ENCODE measurements around the gene TLDC2. TPM values are rescaled to one million over a fixed set of nuclear protein-coding genes. Genes with fewer than 3 reads are reported as not detected.
"Not testable (repeated sequence)": the region's sequence is repeated elsewhere in the genome, so short reads cannot be mapped to it uniquely, and the experiment has no call there.

The TLDC2 gene
- total and polyA plus RNA-seq, 11 donors = 0.15 TPM; not detected in 10

DNA sequence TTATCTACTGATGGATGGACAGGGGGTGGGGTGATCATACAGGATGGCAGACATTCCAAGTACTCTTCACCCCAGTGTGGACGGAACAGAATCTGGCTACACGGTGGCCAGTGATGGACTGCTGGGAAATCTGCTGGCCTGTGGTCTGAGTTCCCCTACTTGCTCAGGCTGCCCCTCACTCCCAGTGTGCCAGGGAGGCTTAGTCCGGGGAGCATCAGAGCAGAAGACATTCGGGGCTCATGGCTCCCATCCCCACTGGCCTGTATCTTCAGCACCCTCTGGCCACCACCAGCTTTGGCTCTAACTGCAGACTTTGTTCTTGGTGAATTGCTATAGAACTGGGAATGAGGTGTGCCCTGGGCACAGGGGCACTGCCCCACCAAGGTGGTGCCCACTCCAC, 15.3 kb downstream of the TLDC2 start:
- H3K36me3 ChIP-seq = peaks cover 0 to 76% (median 64%) of the 10 kb centered on the region in 9 donors
- no peaks in the 10 kb centered on the region for H3K9me3 ChIP-seq
- H3K4me3 ChIP-seq = no peak overlapping the region
- intact Hi-C loops (cut with DNase I) = no loop called here
- DNase-seq (no peak), ATAC-seq (no peak)
- H3K27me3 ChIP-seq = no peaks in the 10 kb centered on the region
- peaks cover 0 to 16% (median 6%) of the 10 kb centered on the region in 12 donors for H3K4me1 ChIP-seq
- no peak for TF ChIP-seq CTCF (IDR thresholded peaks at IDR 0.05)
- no peak for TF ChIP-seq POLR2A (IDR thresholded peaks at IDR 0.05)
- 82 to 89% (median 86%) methylated on average over 4 of the region's 4 CpGs for WGBS, 4 donors
- H3K27ac ChIP-seq = no peak overlapping the region

GRCh38 chr20:36893801-36894200, 17.9 kb downstream of the TLDC2 start:
- TF ChIP-seq CTCF (IDR thresholded peaks at IDR 0.05) (no peak), POLR2A (IDR thresholded peaks at IDR 0.05) (no peak)
- Histone ChIP-seq H3K4me1 (no peaks in the 10 kb centered on the region), H3K36me3 (peaks cover 0 to 100% (median 88%) of the 10 kb centered on the region in 9 donors), H3K4me3 (no peak overlapping the region), H3K9me3 (no peaks in the 10 kb centered on the region), H3K27me3 (no peaks in the 10 kb centered on the region), H3K27ac (no peak overlapping the region)
- DNase-seq = no peak
- intact Hi-C loops (cut with DNase I) = no loop called here
- ATAC-seq = no peak
- WGBS, 4 donors = 83 to 93% (median 92%) methylated on average over 3 of the region's 3 CpGs

- H3K27me3 ChIP-seq = no peaks in the 10 kb centered on the region
- no peaks in the 10 kb centered on the region for H3K4me1 ChIP-seq
- ATAC-seq (no peak), DNase-seq (no peak)
- intact Hi-C loops (cut with DNase I) = no loop called here
- TF ChIP-seq CTCF (IDR thresholded peaks at IDR 0.05) (no peak), POLR2A (IDR thresholded peaks at IDR 0.05) (no peak)
- no peak overlapping the region for H3K27ac ChIP-seq
- H3K9me3 ChIP-seq = no peaks in the 10 kb centered on the region
- 77 to 86% (median 79%) methylated on average over 2 of the region's 2 CpGs for WGBS, 4 donors
- H3K4me3 ChIP-seq = no peak overlapping the region
- H3K36me3 ChIP-seq = peaks cover 0 to 100% (median 94%) of the 10 kb centered on the region in 9 donors
Measured at GRCh38 chr20:36895036-36895435, 19.1 kb downstream of the TLDC2 start.

GRCh38 chr20:36904690-36905089, 28.8 kb downstream of the TLDC2 start:
- intact Hi-C loops (cut with DNase I) = no loop called here
- Histone ChIP-seq H3K27me3 (no peaks in the 10 kb centered on the region), H3K9me3 (no peaks in the 10 kb centered on the region), H3K36me3 (peaks cover 0 to 100% (median 98%) of the 10 kb centered on the region in 9 donors), H3K4me3 (no peak overlapping the region), H3K4me1 (no peaks in the 10 kb centered on the region), H3K27ac (no peak overlapping the region)
- ATAC-seq (no peak), DNase-seq (no peak)
- WGBS, 4 donors = 94 to 96% (median 95%) methylated on average over 2 of the region's 2 CpGs
- TF ChIP-seq CTCF (IDR thresholded peaks at IDR 0.05) (no peak), POLR2A (IDR thresholded peaks at IDR 0.05) (no peak)

DNA sequence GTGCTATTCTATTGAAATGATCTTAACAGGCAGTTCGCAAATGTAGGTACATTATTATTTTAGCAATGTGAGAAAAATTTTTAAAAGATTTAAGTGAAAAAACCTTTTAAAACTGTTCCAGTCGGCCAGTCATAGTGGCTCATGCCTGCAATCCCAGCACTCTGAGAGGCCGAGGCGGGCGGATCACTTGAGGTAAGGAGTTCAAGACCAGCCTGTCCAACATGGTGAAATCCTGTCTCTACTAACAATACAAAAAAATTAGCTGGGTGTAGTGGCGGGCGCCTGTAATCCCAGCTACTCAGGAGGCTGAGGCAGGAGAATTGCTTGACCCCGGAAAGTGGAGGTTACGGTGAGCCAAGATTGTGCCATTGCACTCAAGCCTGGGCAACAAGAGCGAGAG, 29.6 kb downstream of the TLDC2 start:
- 93 to 98% (median 97%) methylated on average over 10 of the region's 10 CpGs for WGBS, 4 donors
- H3K27ac ChIP-seq; H3K9me3 ChIP-seq; H3K27me3 ChIP-seq; intact Hi-C loops (cut with DNase I); ATAC-seq; H3K4me1 ChIP-seq; H3K4me3 ChIP-seq; DNase-seq: not testable (repeated sequence)
- peaks cover 0 to 100% (median 99%) of the 10 kb centered on the region in 9 donors for H3K36me3 ChIP-seq

DNA sequence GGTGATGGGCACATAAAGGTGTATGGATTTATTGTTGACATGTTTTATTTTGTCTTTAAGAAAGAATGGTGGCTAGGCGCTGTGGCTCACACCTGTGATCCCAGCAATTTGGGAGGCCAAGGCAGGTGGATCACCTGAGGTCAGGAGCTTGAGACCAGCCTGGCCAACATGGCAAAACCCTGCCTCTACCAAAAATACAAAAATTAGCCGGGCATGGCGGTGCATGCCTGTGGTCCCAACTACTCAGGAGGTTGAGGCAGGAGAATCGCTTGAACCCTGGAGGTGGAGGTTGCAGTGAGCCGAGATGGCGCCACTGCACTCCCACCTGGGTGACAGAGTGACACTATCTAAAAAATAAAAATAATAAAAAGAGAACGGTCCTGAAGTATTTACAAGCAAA, 30.1 kb downstream of the TLDC2 start:
- ATAC-seq; intact Hi-C loops (cut with DNase I); H3K27me3 ChIP-seq; H3K27ac ChIP-seq; H3K4me3 ChIP-seq; H3K4me1 ChIP-seq; DNase-seq; H3K9me3 ChIP-seq: not testable (repeated sequence)
- H3K36me3 ChIP-seq = peaks cover 0 to 100% (median 99%) of the 10 kb centered on the region in 9 donors
- 95 to 97% (median 97%) methylated on average over 7 of the region's 7 CpGs for WGBS, 4 donors
